GM19193 (cell line): ENCODE measurements around the gene MGP.

Source experiments
- POLR2A ChIP-seq: IDR thresholded peaks from 4 replicates; pipeline ENCODE4 v1.6.1; 2011; ENCODE audit not compliant: insufficient read depth, insufficient read length; ENCODE audit errors: extremely low read depth

MGP gene

DNA sequence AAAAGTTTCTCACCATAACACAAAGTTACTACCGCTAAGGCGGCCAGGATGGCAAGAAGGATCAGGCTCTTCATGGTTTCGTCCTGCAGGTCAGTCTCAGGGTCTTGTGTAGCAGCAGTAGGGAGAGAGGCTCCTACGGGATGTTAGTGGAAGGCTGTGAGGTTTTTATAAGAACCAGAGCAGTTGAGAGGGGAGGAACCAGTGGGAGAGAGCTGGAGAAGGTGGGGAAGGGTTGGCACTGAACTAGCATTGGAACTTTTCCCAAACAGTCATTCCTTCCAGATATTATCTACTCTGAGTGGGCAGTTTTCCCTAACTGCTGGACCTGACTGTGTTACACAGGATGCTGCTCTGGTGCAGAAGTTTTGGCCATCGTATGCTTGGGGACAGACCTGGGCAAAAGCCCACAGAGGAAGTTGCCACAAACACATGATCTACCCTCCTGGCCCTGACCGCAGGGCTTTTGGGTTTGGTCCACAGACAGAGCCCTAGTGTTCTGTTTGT, at the start of gene MGP:
Gene MGP (minus strand): TSS at position 137 of the 504 bp plus-strand sequence. CDS start 63 bp downstream, at position 74.
- TF ChIP-seq POLR2A = no peak

DNA sequence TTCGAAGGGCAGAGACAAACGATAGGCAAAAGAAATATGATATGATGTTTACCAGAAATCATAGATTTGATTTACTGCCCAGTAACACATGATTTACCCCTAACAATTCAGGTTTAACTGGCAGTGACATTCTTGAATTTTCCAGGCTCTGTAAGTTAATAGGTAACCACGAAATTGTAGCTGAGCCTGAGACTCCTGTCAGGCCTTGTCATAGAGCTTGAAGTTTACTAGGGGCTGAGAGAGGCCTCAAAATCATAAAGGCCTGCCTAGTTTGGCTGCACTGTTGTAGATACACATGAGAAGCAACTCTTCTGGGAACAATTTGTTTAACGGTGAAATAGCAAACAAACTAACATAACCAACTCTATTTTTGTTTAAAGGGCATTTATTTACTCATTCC, 49.4 kb upstream of the MGP start:
- TF ChIP-seq POLR2A = no peak

DNA sequence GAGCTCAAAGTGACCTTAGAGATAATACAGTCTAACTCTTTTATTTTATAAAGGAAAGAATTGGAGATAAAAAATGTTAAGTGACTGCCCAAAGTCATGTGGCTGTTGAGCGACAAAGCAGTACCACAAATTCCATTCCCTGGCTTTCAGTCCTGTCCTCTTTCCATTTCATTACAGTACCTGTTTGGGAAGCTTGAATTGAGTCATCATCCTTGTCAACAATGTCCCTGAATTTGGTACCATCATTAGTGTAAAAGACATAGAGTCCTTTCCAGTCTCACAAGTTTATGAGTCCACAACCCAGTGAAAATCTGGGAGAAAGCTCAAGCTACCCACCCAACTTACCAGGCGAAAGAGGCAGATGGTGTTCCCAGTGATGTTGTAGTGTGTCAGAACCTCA, 48.9 kb upstream of the MGP start:
- TF ChIP-seq POLR2A = no peak

DNA sequence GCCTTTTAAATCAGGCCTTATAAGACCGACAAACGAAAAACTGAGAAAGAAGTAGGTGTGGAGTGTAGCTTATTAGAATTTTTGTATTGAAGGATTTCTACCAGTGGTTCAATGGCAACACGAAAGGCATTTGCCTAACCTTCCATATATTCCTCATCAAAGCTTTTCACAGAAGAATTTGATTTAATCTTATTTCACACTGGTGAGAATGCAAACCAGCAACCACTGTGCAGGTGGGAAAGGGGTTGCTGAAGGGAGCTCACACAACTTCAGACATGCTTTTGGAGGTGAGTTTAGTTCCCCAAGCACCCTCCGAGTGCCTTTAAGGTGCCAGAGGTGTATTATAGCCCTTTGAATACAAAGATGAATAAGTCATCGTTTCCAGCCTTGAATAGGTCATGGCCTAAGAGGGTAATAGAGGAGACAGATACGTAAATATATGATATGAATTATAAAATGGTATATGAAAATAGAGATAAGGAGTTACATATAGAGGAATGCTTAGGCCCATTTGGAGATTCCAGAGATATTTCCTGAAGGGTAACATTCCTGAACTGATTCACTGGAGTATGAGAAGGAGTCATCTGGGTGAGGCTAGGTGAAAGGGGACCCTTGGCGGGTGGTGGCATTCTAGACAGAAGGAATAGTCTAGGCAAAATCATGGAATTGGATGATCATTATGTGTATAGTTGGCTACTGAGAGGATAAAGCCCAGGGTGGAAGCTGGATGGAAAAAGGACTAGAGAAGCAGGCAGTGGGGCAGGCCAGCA, 46.3 kb upstream of the MGP start:
- TF ChIP-seq POLR2A = no peak

DNA sequence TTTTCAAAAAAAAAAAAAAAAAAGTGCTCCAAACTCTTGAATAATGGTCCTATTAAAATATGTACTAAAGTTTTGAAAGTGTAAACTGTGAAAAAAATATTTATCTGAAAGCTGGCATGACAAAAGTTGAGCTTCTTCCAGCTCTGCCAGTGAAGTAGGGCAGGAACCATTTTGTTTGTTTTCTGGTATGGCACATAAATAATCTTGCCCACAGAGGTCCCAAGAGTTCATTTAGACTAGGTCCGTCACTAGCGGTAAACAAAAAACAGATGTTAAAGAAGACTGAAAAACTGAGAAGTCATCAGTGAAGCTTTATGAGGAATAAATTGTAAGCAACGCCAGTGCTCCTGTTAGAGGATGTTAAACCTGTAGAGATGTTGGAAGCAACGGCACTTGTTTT, 45.7 kb upstream of the MGP start:
- no peak for TF ChIP-seq POLR2A

DNA sequence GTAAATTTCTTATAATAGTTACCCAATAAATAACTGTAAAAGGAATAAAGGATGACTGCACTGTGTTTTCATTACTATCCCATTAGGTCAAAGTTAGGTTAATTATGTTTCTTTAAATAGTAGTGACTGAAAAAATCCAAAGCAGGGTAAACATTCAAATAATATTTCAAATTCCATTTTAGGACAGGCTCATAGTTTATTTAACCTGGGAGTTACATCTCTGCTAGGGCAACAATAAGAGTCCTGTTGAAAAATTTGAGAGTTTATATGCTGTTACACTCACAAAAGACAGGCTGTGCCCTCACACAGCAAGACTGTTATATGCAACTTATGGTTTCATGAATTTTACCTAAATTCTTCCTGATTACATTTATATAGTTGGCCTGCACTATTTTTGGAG, 44.6 kb upstream of the MGP start:
- TF ChIP-seq POLR2A = no peak

DNA sequence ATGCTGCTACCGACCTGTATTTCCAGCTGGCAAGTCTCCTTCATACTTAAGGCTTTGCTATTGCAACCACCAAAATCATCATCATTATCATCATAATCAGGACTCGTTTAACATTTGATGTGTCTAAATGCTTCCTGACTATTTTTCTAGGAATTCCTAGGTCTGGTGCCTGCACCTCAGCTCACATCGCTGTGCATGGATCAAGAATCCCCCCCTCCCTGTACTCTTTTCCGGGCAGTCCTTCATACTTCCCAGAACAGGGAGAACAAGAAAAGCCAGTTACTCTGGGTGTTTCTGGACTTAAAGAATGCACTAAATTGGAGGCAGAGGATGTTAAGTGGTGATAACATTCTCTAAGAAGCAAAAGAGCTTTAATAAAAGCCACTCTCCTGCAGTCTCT, 43.3 kb upstream of the MGP start:
- no peak for TF ChIP-seq POLR2A

DNA sequence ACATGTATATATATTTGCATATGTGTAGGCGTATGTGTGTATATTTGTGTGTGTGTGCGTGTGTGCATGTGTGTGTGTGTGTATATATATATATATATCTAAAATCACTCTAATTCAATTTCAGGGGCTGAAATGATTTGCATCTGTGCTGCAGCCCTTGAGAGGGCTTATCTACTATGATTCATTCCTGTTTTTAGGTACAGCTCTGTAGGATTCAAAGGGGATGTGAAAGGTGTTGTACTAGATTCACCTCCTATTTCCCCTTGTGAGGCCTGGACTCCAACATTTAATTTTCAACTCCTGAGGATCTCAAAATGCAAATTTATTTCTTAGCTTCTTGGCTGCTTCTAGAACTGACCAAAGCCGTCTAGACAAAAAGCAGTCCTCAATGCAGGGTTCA, 41.6 kb upstream of the MGP start:
- no peak for TF ChIP-seq POLR2A

DNA sequence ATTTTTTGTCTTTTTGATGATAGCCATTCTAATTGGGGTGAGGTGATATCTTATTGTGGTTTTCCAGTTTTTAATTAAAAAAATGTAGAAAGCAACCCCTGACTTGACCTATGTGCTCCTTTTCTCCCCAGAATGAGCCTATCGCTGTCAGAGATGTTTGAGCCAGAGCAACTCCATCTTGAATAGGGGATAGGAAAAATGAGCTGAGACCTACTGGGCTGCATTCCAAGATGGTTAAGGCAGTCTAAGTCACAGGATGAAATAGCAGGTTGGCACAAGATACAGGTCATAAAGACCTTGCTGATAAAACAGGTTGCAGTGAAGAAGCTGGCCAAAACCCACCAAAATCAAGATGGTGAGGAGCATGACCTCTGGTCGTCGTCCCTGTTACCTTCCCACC, 38.9 kb upstream of the MGP start:
- no peak for TF ChIP-seq POLR2A

DNA sequence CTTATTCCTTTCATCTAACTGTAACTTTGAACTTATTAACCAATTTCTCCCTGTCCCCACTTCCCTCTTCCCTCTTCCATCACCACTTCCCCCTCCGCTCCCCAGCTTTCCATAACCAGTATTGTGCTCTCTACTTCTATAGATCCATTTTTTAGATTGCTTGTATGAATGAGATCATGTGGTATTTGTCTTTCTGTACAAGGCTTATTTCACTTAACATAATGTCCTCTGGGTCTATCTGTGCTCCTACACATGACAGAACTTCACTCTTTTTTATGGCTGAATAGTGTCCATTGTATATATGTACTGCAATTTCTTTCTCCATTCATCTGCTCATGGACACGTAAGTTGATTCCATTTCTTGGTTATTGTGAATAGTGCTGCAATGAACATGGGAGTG, 38.3 kb upstream of the MGP start:
- TF ChIP-seq POLR2A = no peak

DNA sequence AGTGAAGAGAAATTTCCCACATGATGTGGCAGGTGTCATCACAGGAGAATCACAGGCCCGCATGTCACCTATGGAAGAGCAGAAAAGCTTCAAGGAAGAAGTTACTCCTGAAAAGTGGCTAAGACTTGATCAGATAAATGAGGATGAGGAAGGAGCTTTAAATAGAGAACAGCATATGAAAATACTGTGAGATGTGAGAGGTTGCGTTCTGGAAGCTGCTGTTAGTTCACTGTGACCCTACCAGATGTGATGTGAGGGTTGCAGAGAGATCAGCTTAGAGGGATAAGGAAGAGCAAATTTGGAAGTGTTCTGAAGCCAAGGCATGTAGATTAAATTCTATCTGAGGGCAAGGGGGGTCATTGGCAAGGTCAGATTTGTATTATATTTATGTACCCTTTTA, 35.6 kb upstream of the MGP start:
- TF ChIP-seq POLR2A = no peak

DNA sequence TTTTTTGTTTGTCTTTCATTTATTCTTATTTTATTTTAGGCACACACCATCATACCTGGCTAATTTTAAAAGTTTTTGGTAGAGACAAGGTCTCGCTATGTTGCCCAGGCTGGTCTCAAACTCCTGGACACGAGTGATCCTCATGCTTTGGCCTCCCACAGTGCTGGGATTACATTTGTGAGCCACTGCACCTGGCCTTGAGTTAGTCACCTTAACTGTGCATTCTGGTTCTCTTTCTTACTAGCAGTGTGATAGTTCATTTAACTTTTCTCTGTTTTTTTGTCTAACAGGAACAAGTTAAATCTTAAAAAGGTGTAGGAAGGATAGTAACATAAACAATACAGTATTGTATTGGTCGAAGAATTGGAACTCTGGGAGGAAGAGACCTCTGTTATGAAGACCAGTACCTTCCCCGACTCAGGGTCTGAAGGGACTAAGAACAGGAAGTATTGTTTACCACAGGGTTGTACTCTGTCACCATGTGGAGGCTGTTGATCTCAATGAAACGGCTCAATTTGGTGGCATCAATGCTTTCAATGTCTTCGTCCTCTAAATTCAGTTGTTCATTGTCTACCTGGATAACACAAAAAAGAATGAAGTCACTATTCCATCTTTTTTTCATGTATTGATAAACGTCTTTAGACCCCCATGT, 34.9 kb upstream of the MGP start:
- no peak for TF ChIP-seq POLR2A

DNA sequence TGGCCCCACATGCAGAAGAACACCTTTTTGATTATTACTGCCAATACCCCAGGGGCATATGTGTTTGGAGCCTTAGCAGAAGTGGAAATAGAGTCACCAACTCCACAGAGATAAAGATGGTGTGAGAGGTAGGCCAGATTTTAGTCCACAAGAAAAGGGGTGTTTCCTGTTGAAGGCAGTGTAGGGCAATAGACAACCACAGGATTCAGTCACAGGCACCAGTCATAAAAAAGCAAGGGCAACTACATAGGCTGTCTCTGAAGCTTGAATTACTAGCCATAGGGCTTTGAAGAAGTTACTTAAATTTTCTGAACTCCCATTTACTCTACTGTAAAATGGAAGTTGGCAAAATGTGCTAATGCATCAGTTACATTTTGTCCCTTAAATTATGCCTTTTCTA, 33.8 kb upstream of the MGP start:
- no peak for TF ChIP-seq POLR2A

DNA sequence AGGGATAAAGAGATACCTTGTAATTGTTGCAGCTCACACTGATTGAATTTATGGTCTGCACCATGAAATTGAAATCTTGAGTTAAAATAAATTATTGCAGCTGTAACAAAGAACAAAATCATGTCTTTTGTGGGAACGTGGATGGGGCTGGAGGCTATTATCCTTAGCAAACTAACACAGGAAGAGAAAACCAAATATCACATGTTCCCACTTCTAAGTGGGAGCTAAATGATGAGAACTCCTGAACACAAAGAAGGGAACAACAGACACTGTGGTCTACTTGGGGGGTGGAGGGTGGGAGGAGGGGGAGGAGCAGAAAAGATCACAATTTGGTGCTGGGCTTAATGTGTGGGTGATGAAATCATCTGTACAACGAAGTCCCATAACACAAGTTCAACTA, 30.1 kb upstream of the MGP start:
- TF ChIP-seq POLR2A = no peak

DNA sequence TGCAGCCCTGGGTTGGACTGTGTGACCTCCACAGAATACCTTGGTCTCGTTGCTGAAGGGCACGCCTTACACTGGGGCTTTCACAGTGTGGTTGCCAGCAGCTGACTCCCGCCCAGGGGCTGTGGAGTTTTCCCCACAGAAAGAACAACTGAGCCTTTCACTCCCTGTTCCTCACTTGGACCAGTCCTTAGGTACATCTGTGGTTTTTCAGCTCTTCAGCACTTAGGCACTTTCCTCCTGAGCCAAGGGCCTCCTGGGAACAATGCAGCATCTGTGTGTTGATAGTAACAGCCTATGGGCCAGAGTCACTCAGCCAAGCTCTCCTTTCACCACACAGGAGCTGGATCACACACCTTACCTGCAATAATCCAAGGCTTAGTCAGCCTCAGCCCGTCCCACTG, 27.7 kb upstream of the MGP start:
- no peak for TF ChIP-seq POLR2A

DNA sequence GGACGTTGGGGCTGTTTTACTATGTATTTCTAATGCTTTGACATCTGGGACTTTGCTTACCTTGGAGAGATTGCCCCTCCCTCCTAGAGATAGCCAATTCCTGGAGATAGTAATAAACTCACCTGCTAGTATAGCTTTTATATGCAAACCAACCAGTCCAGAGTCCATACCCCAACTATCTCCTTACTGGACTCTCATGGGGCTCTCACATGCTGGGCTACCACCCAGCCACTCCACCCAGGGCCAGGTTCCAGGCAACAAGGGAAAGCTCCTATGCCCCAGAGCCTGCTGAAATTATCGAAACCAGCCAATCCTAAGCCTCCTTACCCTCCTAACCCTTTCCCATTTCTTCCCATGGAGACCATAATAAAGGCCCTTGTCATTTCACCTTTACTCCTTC, 25.5 kb upstream of the MGP start:
- no peak for TF ChIP-seq POLR2A
